Chondrocyte (in vitro differentiated cells): ENCODE data around the gene OPRD1. TPM values are rescaled to one million over a fixed set of nuclear protein-coding genes. Genes with fewer than 3 reads are reported as not detected.

Experiments used
- DNase-seq: peaks from one replicate; pipeline ENCODE4 v3.0.0; 2021; ENCODE audit warnings: mixed read lengths, low spot score
- H3K27ac Mint-ChIP-seq: one replicate; pipeline ENCODE4 v1.8.0; 2021; ENCODE audit warnings: mild to moderate bottlenecking, moderate library complexity, mixed read lengths; ENCODE audit not compliant: unreplicated experiment
- H3K27me3 Mint-ChIP-seq: 2 replicates; pipeline ENCODE4 v1.8.0; 2021; ENCODE audit warnings: low read depth, mixed read lengths
- H3K36me3 Mint-ChIP-seq: 2 replicates; pipeline ENCODE4 v1.8.0; 2021; ENCODE audit warnings: low read depth, mixed read lengths
- H3K4me1 Mint-ChIP-seq: 2 replicates; pipeline ENCODE4 v1.8.0; 2021; ENCODE audit warnings: low read depth, mild to moderate bottlenecking, mixed read lengths
- H3K4me3 Mint-ChIP-seq: one replicate; pipeline ENCODE4 v1.8.0; 2021; ENCODE audit warnings: mild to moderate bottlenecking, moderate library complexity, mixed read lengths; ENCODE audit not compliant: unreplicated experiment
- H3K9me3 Mint-ChIP-seq: 2 replicates; pipeline ENCODE4 v1.8.0; 2021; ENCODE audit warnings: low read depth, mixed read lengths
- CTCF ChIP-seq: fragments of 200-600 bp; sonication (generic); IDR thresholded peaks from 2 replicates; pipeline ENCODE4 v1.5.0; 2021; ENCODE audit warnings: antibody characterized with exemption, mild to moderate bottlenecking, moderate library complexity
- total RNA-seq: library from RNA; stranded (reverse); gene quantifications from 3 replicates; pipeline ENCODE4 v1.2.1, GENCODE V29; 2021

Gene OPRD1
- total RNA-seq, 1 donor from 2014 or later, result 0.22 TPM

- Mint-ChIP-seq H3K4me3 (peak overlapping the region; percentile 83), H3K27me3 (no peaks in the 10 kb centered on the region), H3K27ac (no peak overlapping the region), H3K36me3 (no peaks in the 10 kb centered on the region), H3K9me3 (no peaks in the 10 kb centered on the region), H3K4me1 (peaks cover 29% of the 10 kb centered on the region)
- no peak for DNase-seq
- no peak for TF ChIP-seq CTCF
Observed at GRCh38 chr1:28887419-28887834, 75.5 kb downstream of the OPRD1 start.

GRCh38 chr1:28887835-28888682 is 76.1 kb downstream of the OPRD1 start:
- Mint-ChIP-seq H3K27me3 (no peaks in the 10 kb centered on the region), H3K4me1 (peaks cover 29% of the 10 kb centered on the region), H3K27ac (peak overlapping the region; percentile 71), H3K9me3 (no peaks in the 10 kb centered on the region), H3K4me3 (peak overlapping the region; percentile 83), H3K36me3 (no peaks in the 10 kb centered on the region)
- no peak for DNase-seq
- TF ChIP-seq CTCF, result no peak

DNA sequence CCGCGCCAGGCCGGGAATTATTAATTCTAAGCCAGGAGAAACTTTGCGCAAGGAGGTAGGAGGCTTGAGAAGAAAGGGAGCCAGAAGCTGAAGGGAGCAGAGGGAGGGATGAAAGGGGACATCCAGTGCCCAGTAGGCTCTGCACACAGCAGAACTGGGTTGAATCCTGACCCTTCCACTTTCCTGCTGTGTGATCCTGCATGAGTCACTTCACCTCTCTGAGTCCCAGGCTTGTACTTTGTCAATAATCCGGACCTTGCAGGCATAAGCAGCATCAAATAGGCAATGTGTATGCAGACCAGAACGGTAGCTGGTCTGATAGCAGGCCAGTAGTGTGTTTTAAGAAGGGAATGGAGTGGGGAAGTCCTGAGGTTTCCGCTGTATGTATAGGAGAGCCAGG is 76.9 kb downstream of the OPRD1 start:
- Mint-ChIP-seq H3K4me1 (peaks cover 29% of the 10 kb centered on the region), H3K27me3 (no peaks in the 10 kb centered on the region), H3K9me3 (no peaks in the 10 kb centered on the region), H3K36me3 (no peaks in the 10 kb centered on the region), H3K27ac (no peak overlapping the region), H3K4me3 (no peak overlapping the region)
- no peak for DNase-seq
- TF ChIP-seq CTCF, result no peak

GRCh38 chr1:28889357-28889756 is 77.4 kb downstream of the OPRD1 start:
- Mint-ChIP-seq H3K9me3 (no peaks in the 10 kb centered on the region), H3K36me3 (no peaks in the 10 kb centered on the region), H3K4me1 (peaks cover 27% of the 10 kb centered on the region), H3K27me3 (no peaks in the 10 kb centered on the region), H3K27ac (no peak overlapping the region), H3K4me3 (no peak overlapping the region)
- TF ChIP-seq CTCF, result no peak
- DNase-seq, result no peak

DNA sequence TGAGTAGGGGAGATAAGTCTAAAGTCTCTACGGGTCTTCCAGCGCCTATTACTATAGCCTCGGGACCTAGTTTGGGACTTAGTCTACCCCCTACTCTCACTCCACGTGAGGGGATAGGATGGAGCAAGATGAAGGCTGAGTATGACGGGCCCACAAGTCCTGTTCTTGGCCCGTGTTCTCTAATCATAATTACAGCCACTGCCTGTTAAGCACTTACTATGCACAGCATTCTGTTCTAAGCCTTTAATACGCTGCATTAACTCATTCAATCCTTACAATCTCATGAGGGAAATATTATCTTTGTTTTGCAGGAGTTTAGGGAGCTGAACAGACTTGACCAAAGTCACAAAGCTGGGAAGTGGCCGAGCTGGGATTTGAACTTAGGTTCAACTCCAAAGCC is 78.5 kb downstream of the OPRD1 start:
- no peak for DNase-seq
- H3K9me3 Mint-ChIP-seq, result no peaks in the 10 kb centered on the region
- no peaks in the 10 kb centered on the region for H3K36me3 Mint-ChIP-seq
- peaks cover 16% of the 10 kb centered on the region for H3K4me1 Mint-ChIP-seq
- no peaks in the 10 kb centered on the region for H3K27me3 Mint-ChIP-seq
- TF ChIP-seq CTCF, result no peak
- H3K27ac Mint-ChIP-seq, result no peak overlapping the region
- no peak overlapping the region for H3K4me3 Mint-ChIP-seq
